ENCODE results near the gene PTPRCAP. TPM values are rescaled to one million over a fixed set of nuclear protein-coding genes. Genes with fewer than 3 reads are reported as not detected.

The PTPRCAP gene
- total and polyA plus RNA-seq, 2 donors (not counting 1 experiment from before 2014, with no cell fraction given), result 266 to 565 TPM

- H3K9me3 ChIP-seq (ENCODE audit: control extremely low read depth in 1 of 3, control insufficient read depth in 2 of 3, insufficient read depth in 1 of 3, low read length in 2 of 3), result peaks cover 0 to 2% (median 0%) of the 10 kb centered on the region in 3 donors
- peak overlapping the region; percentile 91 for H3K4me3 Mint-ChIP-seq
- H3K4me3 ChIP-seq (ENCODE audit: control extremely low read depth in 1 of 5, extremely low read depth in 1 of 5, insufficient read depth in 1 of 5, low read depth in 2 of 5, low read length in 4 of 5), result peak overlapping the region in 4 of 5 experiments; percentile 40 to 80 (median 56)
- H3K4me1 Mint-ChIP-seq, result peaks cover 86% of the 10 kb centered on the region
- H4K20me1 ChIP-seq (ENCODE audit: control insufficient read depth, insufficient read depth, low read length, poor library complexity, severe bottlenecking), result peaks cover 31% of the 10 kb centered on the region
- H3K9me3 Mint-ChIP-seq (ENCODE audit: insufficient read depth), result no peaks in the 10 kb centered on the region
- peak overlapping the region; percentile 100 for H3K27ac Mint-ChIP-seq
- WGBS (ENCODE audit: insufficient coverage), result 53% methylated on average over 4 of the region's 15 CpGs
- H3K4me2 ChIP-seq (replicated peaks; ENCODE audit: low read depth, low read length, poor library complexity, severe bottlenecking), result peak overlapping the region; percentile 89
- H3K27me3 Mint-ChIP-seq, result no peaks in the 10 kb centered on the region
- H2AFZ ChIP-seq (ENCODE audit: insufficient read depth, low read depth, low read length, poor library complexity, severe bottlenecking), result no peak overlapping the region
- TF ChIP-seq CTCF (IDR thresholded peaks at IDR 0.05), result no peak
- TF ChIP-seq EZH2 (IDR thresholded peaks at IDR 0.05; ENCODE audit: borderline replicate concordance, insufficient read depth, low read depth, low read length, poor library complexity, severe bottlenecking), result no peak
- DNase-seq, result no peak
- H3K9ac ChIP-seq (ENCODE audit: low read length), result peak overlapping the region; percentile 73
- H3K4me1 ChIP-seq (ENCODE audit: control insufficient read depth in 2 of 2, insufficient read depth in 2 of 2, low read length in 2 of 2), result peaks cover 91 to 98% of the 10 kb centered on the region in 2 donors
- H3K79me2 ChIP-seq (ENCODE audit: control insufficient read depth, insufficient read depth, low read length), result peaks cover 50% of the 10 kb centered on the region
- intact Hi-C loops (cut with micrococcal nuclease), result no loop called here
- peak overlapping the region; percentile 83 to 88 for H3K27ac ChIP-seq (ENCODE audit: low read length in 2 of 2)
- ChIA-PET CTCF (no interaction called here), POLR2A (interaction anchor here (1.3 to 4.8 kb wide), 5 partner anchors 7 to 55 kb away, joined by 4 to 79 read pairs (median 71); partner anchors contain the start of genes PPP1CA, PTPRCAP and TBC1D10C)
- no peaks in the 10 kb centered on the region for H3K27me3 ChIP-seq (replicated peaks in 1 of 4; ENCODE audit: control extremely low read depth in 1 of 4, control insufficient read depth in 3 of 4, insufficient read depth in 4 of 4, low read length in 3 of 4)
- peaks cover 0 to 42% of the 10 kb centered on the region in 2 experiments for H3K36me3 ChIP-seq (replicated peaks in 1 of 2; ENCODE audit: control extremely low read depth in 1 of 2, control insufficient read depth in 1 of 2, extremely low read depth in 1 of 2, insufficient read depth in 2 of 2, low read length in 1 of 2)
- ATAC-seq (ENCODE audit: low read depth), result no peak
These were observed 27.1 kb downstream of the PTPRCAP start for GRCh38 chr11:67410369-67410831.

- peak overlapping the region; percentile 73 for H3K9ac ChIP-seq (ENCODE audit: low read length)
- under 1% methylated on average over 8 of the region's 13 CpGs for WGBS (ENCODE audit: insufficient coverage)
These were observed 27.6 kb downstream of the PTPRCAP start for GRCh38 chr11:67409781-67410368.

More at GRCh38 chr11:67409781-67410368, 27.6 kb downstream of the PTPRCAP start:
- Mint-ChIP-seq H3K4me3 (peak overlapping the region; percentile 91), H3K27me3 (no peaks in the 10 kb centered on the region), H3K4me1 (peaks cover 87% of the 10 kb centered on the region), H3K27ac (peak overlapping the region; percentile 100), H3K9me3 (ENCODE audit: insufficient read depth) (no peaks in the 10 kb centered on the region)
- Histone ChIP-seq H3K4me2 (replicated peaks; ENCODE audit: low read depth, low read length, poor library complexity, severe bottlenecking) (peak overlapping the region; percentile 89), H3K27me3 (replicated peaks in 1 of 4; ENCODE audit: control extremely low read depth in 1 of 4, control insufficient read depth in 3 of 4, insufficient read depth in 4 of 4, low read length in 3 of 4) (no peaks in the 10 kb centered on the region), H3K27ac (ENCODE audit: low read length in 2 of 2) (peak overlapping the region; percentile 83 to 88), H3K36me3 (replicated peaks in 1 of 2; ENCODE audit: control extremely low read depth in 1 of 2, control insufficient read depth in 1 of 2, extremely low read depth in 1 of 2, insufficient read depth in 2 of 2, low read length in 1 of 2) (peaks cover 0 to 47% of the 10 kb centered on the region in 2 experiments), H3K4me1 (ENCODE audit: control insufficient read depth in 2 of 2, insufficient read depth in 2 of 2, low read length in 2 of 2) (peaks cover 94 to 99% of the 10 kb centered on the region in 2 donors), H3K9me3 (ENCODE audit: control extremely low read depth in 1 of 3, control insufficient read depth in 2 of 3, insufficient read depth in 1 of 3, low read length in 2 of 3) (peaks cover 0 to 2% (median 0%) of the 10 kb centered on the region in 3 donors), H3K79me2 (ENCODE audit: control insufficient read depth, insufficient read depth, low read length) (peaks cover 53% of the 10 kb centered on the region), H4K20me1 (ENCODE audit: control insufficient read depth, insufficient read depth, low read length, poor library complexity, severe bottlenecking) (peaks cover 36% of the 10 kb centered on the region), H3K4me3 (ENCODE audit: control extremely low read depth in 1 of 5, extremely low read depth in 1 of 5, insufficient read depth in 1 of 5, low read depth in 2 of 5, low read length in 4 of 5) (peak overlapping the region in 4 of 5 experiments; percentile 40 to 80 (median 56)), H2AFZ (ENCODE audit: insufficient read depth, low read depth, low read length, poor library complexity, severe bottlenecking) (no peak overlapping the region)
- CTCF ChIA-PET, result interaction anchor here (3.4 kb wide), 2 partner anchors 9 to 27 kb away, joined by 13 to 18 read pairs; partner anchors contain the start of gene PTPRCAP
- DNase-seq, result peak; percentile 70
- intact Hi-C loops (cut with micrococcal nuclease), result loop anchor here (1.0 to 10.0 kb wide), 2 partner anchors 9 to 175 kb away; partner anchors contain the start of gene GSTP1
- POLR2A ChIA-PET, result interaction anchor here (1.1 to 4.2 kb wide), 8 partner anchors 9 to 96 kb away, joined by 3 to 78 read pairs (median 10); partner anchors contain the start of genes CORO1B, PITPNM1, PTPRCAP and TMEM134
- peak; percentile 68 for ATAC-seq (ENCODE audit: low read depth)
- TF ChIP-seq EZH2 (IDR thresholded peaks at IDR 0.05; ENCODE audit: borderline replicate concordance, insufficient read depth, low read depth, low read length, poor library complexity, severe bottlenecking) (no peak), CTCF (IDR thresholded peaks at IDR 0.05) (no peak)
